Parathyroid adenoma (tissue), 2 donors: ENCODE data around the gene DDX10.

Experiments used
- H2AFZ ChIP-seq: fragments of 300-600 bp; sonication (generic); one replicate; pipeline ENCODE4 v1.7.0; 2017; ENCODE audit warnings: antibody characterized with exemption, mild to moderate bottlenecking
- H3K27ac ChIP-seq: fragments of 300-600 bp; sonication (generic); one replicate; pipeline ENCODE4 v1.7.0; 2017
- H3K27me3 ChIP-seq: fragments of 300-600 bp; sonication (generic); one replicate; pipeline ENCODE4 v1.7.0; 2017; ENCODE audit warnings: low read length; ENCODE audit not compliant: control insufficient read depth, insufficient read depth
- H3K36me3 ChIP-seq: fragments of 300-600 bp; sonication (generic); one replicate; pipeline ENCODE4 v1.7.0; 2017; ENCODE audit warnings: low read length; ENCODE audit not compliant: control insufficient read depth, insufficient read depth
- H3K4me1 ChIP-seq: fragments of 300-600 bp; sonication (generic); one replicate; pipeline ENCODE4 v1.7.0; 2017; ENCODE audit warnings: control low read depth
- H3K4me2 ChIP-seq: fragments of 300-600 bp; sonication (generic); one replicate; pipeline ENCODE4 v1.7.0; 2017; ENCODE audit warnings: low read length
- H3K4me3 ChIP-seq: fragments of 300-600 bp; sonication (generic); one replicate; pipeline ENCODE4 v1.7.0; 2017; ENCODE audit warnings: low read depth, low read length
- H3K79me2 ChIP-seq: fragments of 300-600 bp; sonication (generic); one replicate; pipeline ENCODE4 v1.7.0; 2017; ENCODE audit warnings: control low read depth
- H3K9ac ChIP-seq: fragments of 300-600 bp; sonication (generic); one replicate; pipeline ENCODE4 v1.7.0; 2017; ENCODE audit warnings: mild to moderate bottlenecking
- H3K9me3 ChIP-seq: fragments of 300-600 bp; sonication (generic); one replicate; pipeline ENCODE4 v1.7.0; 2017; ENCODE audit warnings: low read length; ENCODE audit not compliant: control insufficient read depth
- TF ChIP-seq, protein P1 (sequence below): fragments of 300-600 bp; sonication (generic); IDR thresholded peaks from one replicate; pipeline ENCODE4 v1.7.0; 2017; ENCODE audit warnings: antibody characterized with exemption, mild to moderate bottlenecking
- donor health status: primary hyperparathyroidism.

The DDX10 gene

DNA sequence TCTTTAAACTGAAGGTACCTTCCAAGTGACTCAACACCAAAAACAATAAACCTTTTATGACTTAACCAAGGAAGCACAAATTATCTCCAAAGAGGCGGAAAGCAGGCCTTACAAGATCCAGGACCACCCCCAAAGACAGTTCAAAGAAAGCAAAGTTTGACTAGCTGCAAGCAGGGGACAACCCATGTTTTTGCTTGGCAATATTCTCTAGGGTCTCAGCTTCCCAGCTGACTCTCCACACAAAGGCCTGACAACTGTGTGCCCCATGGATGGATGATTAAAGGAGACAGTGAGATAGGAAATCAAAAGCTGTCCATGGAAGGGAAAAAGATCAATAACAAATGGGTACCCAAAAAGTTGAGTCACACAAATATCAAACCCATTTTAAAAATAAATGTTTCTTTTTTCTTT, 232.2 kb downstream of the DDX10 start:
- Histone ChIP-seq H3K9me3 (no peaks in the 10 kb centered on the region), H2AFZ (no peak overlapping the region), H3K4me1 (no peaks in the 10 kb centered on the region), H3K9ac (no peak overlapping the region), H3K27me3 (no peaks in the 10 kb centered on the region), H3K4me3 (no peak overlapping the region), H3K36me3 (no peaks in the 10 kb centered on the region), H3K79me2 (no peaks in the 10 kb centered on the region), H3K4me2 (no peak overlapping the region), H3K27ac (no peak overlapping the region)
- TF ChIP-seq, protein P1, sequence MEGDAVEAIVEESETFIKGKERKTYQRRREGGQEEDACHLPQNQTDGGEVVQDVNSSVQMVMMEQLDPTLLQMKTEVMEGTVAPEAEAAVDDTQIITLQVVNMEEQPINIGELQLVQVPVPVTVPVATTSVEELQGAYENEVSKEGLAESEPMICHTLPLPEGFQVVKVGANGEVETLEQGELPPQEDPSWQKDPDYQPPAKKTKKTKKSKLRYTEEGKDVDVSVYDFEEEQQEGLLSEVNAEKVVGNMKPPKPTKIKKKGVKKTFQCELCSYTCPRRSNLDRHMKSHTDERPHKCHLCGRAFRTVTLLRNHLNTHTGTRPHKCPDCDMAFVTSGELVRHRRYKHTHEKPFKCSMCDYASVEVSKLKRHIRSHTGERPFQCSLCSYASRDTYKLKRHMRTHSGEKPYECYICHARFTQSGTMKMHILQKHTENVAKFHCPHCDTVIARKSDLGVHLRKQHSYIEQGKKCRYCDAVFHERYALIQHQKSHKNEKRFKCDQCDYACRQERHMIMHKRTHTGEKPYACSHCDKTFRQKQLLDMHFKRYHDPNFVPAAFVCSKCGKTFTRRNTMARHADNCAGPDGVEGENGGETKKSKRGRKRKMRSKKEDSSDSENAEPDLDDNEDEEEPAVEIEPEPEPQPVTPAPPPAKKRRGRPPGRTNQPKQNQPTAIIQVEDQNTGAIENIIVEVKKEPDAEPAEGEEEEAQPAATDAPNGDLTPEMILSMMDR = no peak

- TF ChIP-seq, protein P1 = no peak
- no peaks in the 10 kb centered on the region for H3K27me3 ChIP-seq
- no peak overlapping the region for H3K4me2 ChIP-seq
- H2AFZ ChIP-seq = no peak overlapping the region
- no peaks in the 10 kb centered on the region for H3K79me2 ChIP-seq
- H3K27ac ChIP-seq = no peak overlapping the region
- H3K36me3 ChIP-seq = no peaks in the 10 kb centered on the region
- H3K4me3 ChIP-seq = no peak overlapping the region
- H3K9ac ChIP-seq = no peak overlapping the region
- H3K9me3 ChIP-seq = no peaks in the 10 kb centered on the region
- no peaks in the 10 kb centered on the region for H3K4me1 ChIP-seq
Measured at GRCh38 chr11:108897916-108898315, 233.0 kb downstream of the DDX10 start.

- Histone ChIP-seq H3K36me3 (no peaks in the 10 kb centered on the region), H3K4me3 (no peak overlapping the region), H3K4me2 (no peak overlapping the region), H3K79me2 (no peaks in the 10 kb centered on the region), H2AFZ (no peak overlapping the region), H3K9me3 (no peaks in the 10 kb centered on the region), H3K27ac (no peak overlapping the region), H3K9ac (no peak overlapping the region), H3K27me3 (no peaks in the 10 kb centered on the region), H3K4me1 (no peaks in the 10 kb centered on the region)
- TF ChIP-seq, protein P1 = no peak
Measured at GRCh38 chr11:108901359-108901758, 236.5 kb downstream of the DDX10 start.

- H3K27ac ChIP-seq = no peak overlapping the region
- no peak overlapping the region for H3K9ac ChIP-seq
- no peaks in the 10 kb centered on the region for H3K79me2 ChIP-seq
- no peaks in the 10 kb centered on the region for H3K9me3 ChIP-seq
- H3K4me1 ChIP-seq = no peaks in the 10 kb centered on the region
- no peaks in the 10 kb centered on the region for H3K27me3 ChIP-seq
- no peak overlapping the region for H3K4me2 ChIP-seq
- H3K36me3 ChIP-seq = no peaks in the 10 kb centered on the region
- H2AFZ ChIP-seq = no peak overlapping the region
- TF ChIP-seq, protein P1 = no peak
- H3K4me3 ChIP-seq = no peak overlapping the region
Measured at GRCh38 chr11:108902027-108902469, 237.2 kb downstream of the DDX10 start.

DNA sequence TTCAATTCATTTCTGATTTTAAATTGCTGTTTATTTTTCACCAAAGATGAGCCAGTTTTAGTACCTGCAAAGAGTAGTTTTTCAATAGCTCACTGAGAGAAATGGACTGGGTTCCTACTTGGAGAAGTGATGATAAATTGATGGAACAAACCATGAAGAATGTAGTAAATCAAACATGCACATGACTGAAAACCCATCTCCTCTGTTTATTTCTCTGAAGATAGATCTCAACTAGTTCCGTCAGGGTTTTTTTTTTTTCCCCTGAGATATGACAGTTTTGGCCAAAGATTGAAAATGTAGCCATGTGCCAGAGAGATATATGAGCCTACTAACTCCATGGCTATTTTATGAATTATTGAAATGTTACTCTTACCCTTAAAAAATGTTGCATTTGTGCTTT, 239.6 kb downstream of the DDX10 start:
- no peaks in the 10 kb centered on the region for H3K4me1 ChIP-seq
- no peaks in the 10 kb centered on the region for H3K9me3 ChIP-seq
- no peak overlapping the region for H3K27ac ChIP-seq
- H3K36me3 ChIP-seq = no peaks in the 10 kb centered on the region
- no peak overlapping the region for H3K4me3 ChIP-seq
- H2AFZ ChIP-seq = no peak overlapping the region
- no peak overlapping the region for H3K4me2 ChIP-seq
- TF ChIP-seq, protein P1 = no peak
- H3K9ac ChIP-seq = no peak overlapping the region
- H3K79me2 ChIP-seq = no peaks in the 10 kb centered on the region
- H3K27me3 ChIP-seq = no peaks in the 10 kb centered on the region
